Thyroid gland (tissue), 4 donors: Measurements from ENCODE around the gene POGLUT3. TPM values are rescaled to one million over a fixed set of nuclear protein-coding genes. Genes with fewer than 3 reads are reported as not detected.

ENCODE experiments used
- DNase-seq, 2 donors: peaks; one replicate each; pipeline ENCODE4 v3.0.0-alpha.2; 2019
- H3K27ac ChIP-seq, 3 donors: fragments of 200-600 bp; sonication (generic); 1 replicate in 2 of 3; 2 replicates in 1 of 3; pipeline ENCODE4 v1.5.1; 2016 to 2019; ENCODE audit warnings: mild to moderate bottlenecking in 1 of 3, moderate library complexity in 1 of 3
- H3K27me3 ChIP-seq: fragments of 200-600 bp; sonication (generic); one replicate; pipeline ENCODE4 v1.5.1; 2019
- H3K36me3 ChIP-seq, 2 donors: fragments of 200-600 bp; sonication (generic); one replicate each; pipeline ENCODE4 v1.5.1; 2016 to 2019
- H3K4me1 ChIP-seq, 2 donors: fragments of 200-600 bp; sonication (generic); one replicate each; pipeline ENCODE4 v1.5.1; 2017 to 2019
- H3K4me3 ChIP-seq, 3 donors: fragments of 200-600 bp; sonication (generic); replicated peaks in 1 of 3; 1 replicate in 2 of 3; 2 replicates in 1 of 3; pipeline ENCODE4 v1.5.1; 2016; ENCODE audit warnings: mild to moderate bottlenecking in 1 of 3
- H3K9me3 ChIP-seq: fragments of 200-600 bp; sonication (generic); one replicate; pipeline ENCODE4 v1.5.1; 2017
- CTCF ChIP-seq, 6 experiments: fragments of 200-600 bp in 3 of 6; fragments of 450-650 bp in 3 of 6; sonication (generic) in 3 of 6; IDR thresholded peaks; one replicate each; pipeline ENCODE4 v1.5.1; 2016 to 2019; ENCODE audit warnings: antibody characterized with exemption in 6 of 6, mild to moderate bottlenecking in 2 of 6, inconsistent platforms in 1 of 6, moderate library complexity in 1 of 6
- POLR2A ChIP-seq, 2 donors: fragments of 450-650 bp; IDR thresholded peaks; one replicate each; pipeline ENCODE4 v1.6.1; 2017; ENCODE audit warnings: antibody characterized with exemption in 2 of 2, mild to moderate bottlenecking in 2 of 2, moderate library complexity in 1 of 2
- WGBS, 2 donors: methylation state at CpG; one replicate each; pipeline ENCODE4 v1.1.5; 2017; 5-methylcytosine and 5-hydroxymethylcytosine counted together
- intact Hi-C: fragments of 100-400 bp; cut with DNase I; formaldehyde crosslinking; loops from one replicate; pipeline ENCODE4 v1.15.1; 2023
- total RNA-seq, 4 donors: library from RNA; depleted of rRNA; stranded (reverse); fragments of >200 nt; gene quantifications; one replicate each; pipeline ENCODE4 v1.2.3, GENCODE V29; 2016

The POGLUT3 gene
- total RNA-seq, 4 donors from 2014 or later = 12.9 to 22.3 (median 18.9) TPM

- no peaks in the 10 kb centered on the region for H3K4me1 ChIP-seq
- no peak overlapping the region for H3K27ac ChIP-seq
- no peaks in the 10 kb centered on the region for H3K9me3 ChIP-seq
- TF ChIP-seq CTCF (IDR thresholded peaks at IDR 0.05) (no peak), POLR2A (IDR thresholded peaks at IDR 0.05) (no peak)
- WGBS, 2 donors = 86 to 93% methylated on average over 10 of the region's 10 CpGs
- no peak for DNase-seq
- no peaks in the 10 kb centered on the region for H3K27me3 ChIP-seq
- intact Hi-C loops = no loop called here
- H3K36me3 ChIP-seq = no peaks in the 10 kb centered on the region
- no peak overlapping the region for H3K4me3 ChIP-seq
Measured at GRCh38 chr11:108518581-108518980, 20.4 kb upstream of the POGLUT3 start.

GRCh38 chr11:108516125-108516524 lies 17.9 kb upstream of the POGLUT3 start:
- Histone ChIP-seq H3K27me3 (no peaks in the 10 kb centered on the region), H3K4me1 (no peaks in the 10 kb centered on the region), H3K27ac (no peak overlapping the region), H3K36me3 (no peaks in the 10 kb centered on the region), H3K4me3 (no peak overlapping the region), H3K9me3 (no peaks in the 10 kb centered on the region)
- no peak for TF ChIP-seq POLR2A (IDR thresholded peaks at IDR 0.05)
- no peak for TF ChIP-seq CTCF (IDR thresholded peaks at IDR 0.05)
- intact Hi-C loops = no loop called here
- WGBS, 2 donors = 94 to 96% methylated on average over 4 of the region's 4 CpGs
- DNase-seq = no peak

- H3K9me3 ChIP-seq = no peaks in the 10 kb centered on the region
- no peak overlapping the region for H3K27ac ChIP-seq
- H3K4me3 ChIP-seq = no peak overlapping the region
- DNase-seq = no peak
- H3K36me3 ChIP-seq = no peaks in the 10 kb centered on the region
- no peaks in the 10 kb centered on the region for H3K4me1 ChIP-seq
- no peak for TF ChIP-seq CTCF (IDR thresholded peaks at IDR 0.05)
- TF ChIP-seq POLR2A (IDR thresholded peaks at IDR 0.05) = no peak
- intact Hi-C loops = no loop called here
- 93 to 97% methylated on average over 2 of the region's 2 CpGs for WGBS, 2 donors
- no peaks in the 10 kb centered on the region for H3K27me3 ChIP-seq
Measured at GRCh38 chr11:108512708-108513107, 14.5 kb upstream of the POGLUT3 start.

- TF ChIP-seq POLR2A (IDR thresholded peaks at IDR 0.05) = no peak
- no peak for TF ChIP-seq CTCF (IDR thresholded peaks at IDR 0.05)
- H3K4me1 ChIP-seq = no peaks in the 10 kb centered on the region
- intact Hi-C loops = no loop called here
- DNase-seq = no peak
- no peaks in the 10 kb centered on the region for H3K27me3 ChIP-seq
- WGBS, 2 donors = 92 to 93% methylated on average over 2 of the region's 2 CpGs
- no peaks in the 10 kb centered on the region for H3K9me3 ChIP-seq
- no peaks in the 10 kb centered on the region for H3K36me3 ChIP-seq
- H3K4me3 ChIP-seq = no peak overlapping the region
- no peak overlapping the region for H3K27ac ChIP-seq
Measured at GRCh38 chr11:108511851-108512474, 13.8 kb upstream of the POGLUT3 start.

- no peaks in the 10 kb centered on the region for H3K36me3 ChIP-seq
- no peaks in the 10 kb centered on the region for H3K27me3 ChIP-seq
- no peaks in the 10 kb centered on the region for H3K9me3 ChIP-seq
- TF ChIP-seq CTCF (IDR thresholded peaks at IDR 0.05) (no peak), POLR2A (IDR thresholded peaks at IDR 0.05) (no peak)
- no peak overlapping the region for H3K27ac ChIP-seq
- WGBS, 2 donors = 77 to 85% methylated on average over 3 of the region's 3 CpGs
- intact Hi-C loops = no loop called here
- no peak overlapping the region for H3K4me3 ChIP-seq
- no peak for DNase-seq
- H3K4me1 ChIP-seq = no peaks in the 10 kb centered on the region
Measured at GRCh38 chr11:108508653-108509593, 10.7 kb upstream of the POGLUT3 start.
